ENCODE data around the gene C6orf136.

Gene C6orf136

GRCh38 chr6:30683980-30684338, 37.0 kb downstream of the C6orf136 start:
- Histone ChIP-seq H3K4me3 (peak overlapping the region; percentile 51 to 86 (median 74)), H3K27ac (peak overlapping the region; percentile 81 to 100 (median 98))

- Histone ChIP-seq H3K4me3 (peak overlapping the region; percentile 51 to 86 (median 74)), H3K27ac (peak overlapping the region; percentile 81 to 100 (median 98))
These were observed 37.6 kb downstream of the C6orf136 start for GRCh38 chr6:30684386-30685156.

- peak overlapping the region; percentile 81 to 100 (median 98) for H3K27ac ChIP-seq
- H3K4me3 ChIP-seq = peak overlapping the region; percentile 51 to 86 (median 74)
These were observed 38.5 kb downstream of the C6orf136 start for GRCh38 chr6:30685157-30686008.

- peak within 1 kb of the TSS; percentile 94 to 100 (median 98) for H3K27ac ChIP-seq
- H3K4me3 ChIP-seq = peak within 1 kb of the TSS; percentile 51 to 86 (median 74)
These were observed 39.3 kb downstream of the C6orf136 start, which contains the start of gene PPP1R18 for GRCh38 chr6:30686009-30686907. TSS of gene PPP1R18 (minus strand) at chr6:30686645. CDS start at chr6:30686018, 627 bp downstream.

- Histone ChIP-seq H3K27ac (peak overlapping the region; percentile 94 to 100 (median 98)), H3K4me3 (peak overlapping the region; percentile 51 to 86 (median 74))
These were observed 40.1 kb downstream of the C6orf136 start for GRCh38 chr6:30686908-30687658.

- H3K27ac ChIP-seq = peak overlapping the region; percentile 80 to 100 (median 98)
- H3K4me3 ChIP-seq = peak overlapping the region; percentile 51 to 86 (median 74)
These were observed 40.9 kb downstream of the C6orf136 start for GRCh38 chr6:30687659-30688431.

GRCh38 chr6:30688569-30688968, 41.6 kb downstream of the C6orf136 start:
- Histone ChIP-seq H3K4me3 (peak overlapping the region in 5 of 7 experiments; percentile 72 to 86 (median 74)), H3K27ac (peak overlapping the region; percentile 6 to 100 (median 98))

GRCh38 chr6:30689022-30689865, 42.3 kb downstream of the C6orf136 start:
- Histone ChIP-seq H3K27ac (peak overlapping the region in 20 of 21 experiments; percentile 34 to 100 (median 98)), H3K4me3 (no peak overlapping the region)

GRCh38 chr6:30689985-30690384, 43.1 kb downstream of the C6orf136 start:
- Histone ChIP-seq H3K4me3 (peak overlapping the region; percentile 48 to 61 (median 56)), H3K27ac (peak overlapping the region in 20 of 21 experiments; percentile 12 to 100 (median 98))

GRCh38 chr6:30690403-30691207, 43.7 kb downstream of the C6orf136 start, which contains the start of gene NRM:
TSS of gene NRM (minus strand) at chr6:30690984. CDS start at chr6:30690974, 10 bp downstream.
- Histone ChIP-seq H3K4me3 (peak within 1 kb of the TSS; percentile 48 to 61 (median 56)), H3K27ac (peak within 1 kb of the TSS in 20 of 21 experiments; percentile 12 to 100 (median 98))

GRCh38 chr6:30691208-30691847, 44.4 kb downstream of the C6orf136 start:
- Histone ChIP-seq H3K4me3 (peak overlapping the region; percentile 48 to 61 (median 56)), H3K27ac (peak overlapping the region in 19 of 21 experiments; percentile 12 to 100 (median 97))

GRCh38 chr6:30696432-30696831, 49.5 kb downstream of the C6orf136 start:
- Histone ChIP-seq H3K27ac (no peak overlapping the region), H3K4me3 (no peak overlapping the region)

GRCh38 chr6:30700340-30700739, 53.4 kb downstream of the C6orf136 start:
- H3K4me3 ChIP-seq = no peak overlapping the region
- H3K27ac ChIP-seq = no peak overlapping the region

All from skin epidermis (tissue), 12 donors.